Mucosa of rectum (tissue), 2 donors: Measurements from ENCODE around the gene DYNLT2.

Experiments used
- H3K27ac ChIP-seq, 2 donors: one replicate each; pipeline ENCODE4 v1.7.0; 2013; ENCODE audit warnings: inconsistent platforms in 2 of 2, low read depth in 2 of 2, low read length in 2 of 2
- H3K27me3 ChIP-seq, 2 donors: one replicate each; pipeline ENCODE4 v1.7.0; 2013; ENCODE audit warnings: low read length in 2 of 2; ENCODE audit not compliant: control insufficient read depth in 2 of 2, insufficient read depth in 2 of 2
- H3K36me3 ChIP-seq, 2 donors: one replicate each; pipeline ENCODE4 v1.7.0; 2013; ENCODE audit warnings: low read length in 2 of 2; ENCODE audit not compliant: control insufficient read depth in 2 of 2, insufficient read depth in 2 of 2
- H3K4me1 ChIP-seq, 2 donors: one replicate each; pipeline ENCODE4 v1.7.0; 2013; ENCODE audit warnings: low read length in 2 of 2, mild to moderate bottlenecking in 1 of 2; ENCODE audit not compliant: control insufficient read depth in 2 of 2, insufficient read depth in 2 of 2
- H3K4me3 ChIP-seq, 2 donors: one replicate each; pipeline ENCODE4 v1.7.0; 2013; ENCODE audit warnings: low read length in 2 of 2
- H3K9ac ChIP-seq, 2 donors: one replicate each; pipeline ENCODE4 v1.7.0; 2013; ENCODE audit warnings: low read length in 2 of 2, low read depth in 1 of 2, mild to moderate bottlenecking in 1 of 2
- H3K9me3 ChIP-seq, 2 donors: one replicate each; pipeline ENCODE4 v1.7.0; 2013; ENCODE audit warnings: low read length in 2 of 2; ENCODE audit not compliant: control insufficient read depth in 2 of 2
- donor health status: healthy.
- donor health status: Normal muscosa, but diverticular disease.

The DYNLT2 gene

DNA sequence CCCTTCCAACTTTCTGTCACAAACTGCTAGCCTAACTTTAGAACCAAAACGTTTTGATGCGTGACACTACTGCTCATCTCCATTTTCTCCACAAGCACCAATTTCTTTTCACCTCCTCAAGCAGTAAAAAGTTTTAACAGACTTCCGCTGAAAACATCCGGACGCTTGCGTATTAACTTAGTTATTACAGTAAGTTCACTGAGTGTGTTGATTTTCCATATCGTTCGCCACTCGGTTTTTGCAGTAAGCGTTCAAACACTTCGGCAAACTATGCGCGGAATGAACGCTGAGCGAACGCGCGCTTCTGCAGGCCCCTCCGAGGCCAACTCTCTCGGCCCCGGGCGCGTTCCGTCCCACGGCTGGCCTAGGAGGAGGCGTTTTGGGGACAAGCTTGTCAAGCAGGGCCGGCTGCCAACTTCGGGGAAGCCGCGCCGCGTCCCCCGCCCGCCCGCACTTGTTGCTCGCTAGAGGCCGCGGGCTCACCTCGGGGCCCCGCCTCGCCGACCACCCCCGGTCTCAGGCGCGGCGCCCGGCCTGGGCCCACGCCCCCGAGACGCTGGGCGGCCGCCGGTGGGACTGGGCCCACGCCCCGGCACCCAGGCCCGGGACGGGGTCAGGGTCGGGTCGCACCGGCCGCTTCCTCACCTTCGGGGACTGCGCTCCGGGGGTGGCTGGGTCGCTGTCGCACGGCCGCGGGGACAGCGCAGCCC is 28.0 kb downstream of the DYNLT2 start:
- Histone ChIP-seq H3K9me3 (no peaks in the 10 kb centered on the region), H3K36me3 (peaks cover 0 to under 1% of the 10 kb centered on the region in 2 donors), H3K4me3 (peak overlapping the region; percentile 81 to 93), H3K9ac (peak overlapping the region; percentile 80 to 88), H3K4me1 (peaks cover 12 to 15% of the 10 kb centered on the region in 2 donors), H3K27me3 (no peaks in the 10 kb centered on the region), H3K27ac (peak overlapping the region; percentile 83 to 88)

DNA sequence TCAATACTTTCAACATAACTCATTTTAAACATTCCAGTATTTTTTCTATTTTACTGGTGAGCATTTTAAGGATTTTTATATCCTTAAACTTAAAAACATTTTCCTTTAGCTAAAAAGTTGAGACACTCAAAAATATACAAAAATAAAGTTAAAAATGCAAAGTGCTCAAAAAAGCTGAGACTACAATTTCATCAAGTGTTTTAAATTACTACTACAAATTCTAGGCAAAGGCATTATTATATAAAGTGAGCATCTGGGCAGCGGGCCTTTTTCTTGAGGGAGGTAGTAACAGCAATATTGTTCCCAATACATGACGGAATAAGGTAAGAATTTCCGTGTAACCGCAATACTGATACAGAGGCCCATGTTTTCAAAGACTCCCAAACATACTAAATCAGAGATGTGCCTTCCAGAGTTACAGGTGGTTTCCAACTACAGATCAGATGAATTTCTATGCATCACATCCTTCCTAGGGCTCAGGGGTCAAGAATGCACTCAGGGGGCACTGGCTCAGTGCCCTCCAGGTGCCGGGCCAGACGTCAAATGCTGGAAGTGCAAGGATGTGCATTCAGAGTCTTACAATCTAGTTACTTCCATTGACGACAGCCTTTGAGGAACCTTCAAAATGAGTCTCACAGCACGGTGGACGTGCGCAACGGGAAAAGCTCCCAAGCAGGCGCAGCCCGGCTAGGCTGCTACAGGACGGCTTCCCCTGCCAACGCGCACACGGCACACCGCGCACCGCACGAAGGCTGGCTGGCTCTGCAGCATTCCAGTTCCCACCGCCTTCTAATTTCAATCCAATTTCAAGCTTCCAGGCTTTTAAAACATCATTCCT is 28.8 kb downstream of the DYNLT2 start:
- H3K27me3 ChIP-seq, result no peaks in the 10 kb centered on the region
- peak overlapping the region; percentile 81 to 93 for H3K4me3 ChIP-seq
- H3K4me1 ChIP-seq, result peaks cover 12 to 15% of the 10 kb centered on the region in 2 donors
- H3K9ac ChIP-seq, result peak overlapping the region; percentile 80 to 88
- no peaks in the 10 kb centered on the region for H3K9me3 ChIP-seq
- H3K27ac ChIP-seq, result peak overlapping the region; percentile 83 to 88
- H3K36me3 ChIP-seq, result peaks cover 0 to 4% of the 10 kb centered on the region in 2 donors

DNA sequence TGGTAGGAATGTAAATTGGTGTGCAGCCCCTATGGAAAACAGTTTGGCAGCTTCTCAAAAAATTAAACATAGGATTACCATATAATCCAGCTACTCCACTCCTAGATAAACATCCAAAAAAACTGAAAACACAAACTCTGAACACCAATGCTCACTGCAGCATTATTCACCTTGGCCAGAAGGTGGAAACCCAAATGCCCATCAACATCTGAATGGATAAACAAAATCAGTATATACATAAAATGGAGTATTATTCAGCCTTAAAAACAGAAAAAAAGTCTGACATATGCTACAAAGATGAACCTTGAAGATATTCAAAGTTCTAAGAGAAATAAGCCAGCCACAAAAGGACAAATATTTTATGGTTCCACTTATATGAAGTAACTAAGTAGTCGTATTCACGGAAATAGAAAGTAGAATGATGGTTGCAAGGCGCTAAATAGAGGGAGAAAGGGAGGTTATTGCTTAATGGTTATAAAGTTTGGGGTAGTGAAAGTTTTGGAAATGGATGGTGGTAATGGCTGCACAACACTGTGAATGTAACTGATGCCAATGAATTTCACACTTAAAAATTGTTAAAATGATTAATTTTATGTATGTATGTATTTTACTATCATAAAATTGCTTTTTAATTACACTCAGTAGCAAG is 31.0 kb downstream of the DYNLT2 start:
- no peak overlapping the region for H3K9ac ChIP-seq
- H3K4me1 ChIP-seq, result peaks cover 12 to 15% of the 10 kb centered on the region in 2 donors
- no peak overlapping the region for H3K27ac ChIP-seq
- no peaks in the 10 kb centered on the region for H3K27me3 ChIP-seq
- no peaks in the 10 kb centered on the region for H3K9me3 ChIP-seq
- peaks cover 3 to 11% of the 10 kb centered on the region in 2 donors for H3K36me3 ChIP-seq
- H3K4me3 ChIP-seq, result no peak overlapping the region

DNA sequence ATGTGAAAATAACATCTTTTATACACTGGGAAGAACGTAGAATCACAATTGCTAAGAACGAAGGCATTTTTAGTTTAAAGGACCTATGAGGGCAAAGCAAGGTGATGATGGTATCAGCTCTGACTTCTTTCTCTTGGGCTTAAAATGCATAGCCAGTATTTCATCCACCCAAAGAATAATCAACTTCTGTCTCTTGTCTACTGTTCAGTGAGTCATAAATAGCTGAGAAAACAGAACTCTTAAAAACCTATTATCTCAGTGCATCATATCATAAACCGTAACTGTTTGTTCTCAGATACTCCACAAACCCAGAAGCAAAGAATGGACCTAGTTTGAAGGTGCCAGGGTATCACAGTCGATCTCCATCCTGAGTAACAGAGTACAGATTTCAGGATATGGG is 32.3 kb downstream of the DYNLT2 start:
- Histone ChIP-seq H3K9ac (no peak overlapping the region), H3K9me3 (no peaks in the 10 kb centered on the region), H3K4me3 (no peak overlapping the region), H3K36me3 (peaks cover 6 to 21% of the 10 kb centered on the region in 2 donors), H3K4me1 (peaks cover 9 to 12% of the 10 kb centered on the region in 2 donors), H3K27me3 (no peaks in the 10 kb centered on the region), H3K27ac (no peak overlapping the region)

- H3K9ac ChIP-seq, result no peak overlapping the region
- no peak overlapping the region for H3K27ac ChIP-seq
- H3K4me1 ChIP-seq, result no peaks in the 10 kb centered on the region
- H3K4me3 ChIP-seq, result no peak overlapping the region
- peaks cover 26 to 40% of the 10 kb centered on the region in 2 donors for H3K36me3 ChIP-seq
- H3K27me3 ChIP-seq, result no peaks in the 10 kb centered on the region
- no peaks in the 10 kb centered on the region for H3K9me3 ChIP-seq
These were observed 36.8 kb downstream of the DYNLT2 start for GRCh38 chr6:169714595-169714994.

DNA sequence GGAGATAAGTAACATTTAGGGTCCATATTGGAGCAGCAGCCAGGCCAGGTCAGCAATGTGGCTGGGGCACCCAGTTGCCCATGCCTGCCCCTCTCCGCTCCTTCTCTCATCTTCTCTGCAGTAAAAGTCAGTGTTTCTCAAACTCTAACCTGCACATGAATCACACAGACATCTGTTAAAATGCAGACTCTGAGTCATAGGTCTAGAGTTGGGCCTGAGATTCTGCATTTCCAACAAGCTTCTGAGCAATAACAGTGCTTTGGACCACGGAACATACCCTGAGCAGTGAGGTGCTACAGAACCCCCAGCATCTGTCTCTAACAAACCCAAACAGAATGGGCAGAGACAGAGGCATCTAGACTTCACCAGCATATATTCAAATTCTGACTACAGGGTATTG is 37.2 kb downstream of the DYNLT2 start:
- H3K4me1 ChIP-seq, result no peaks in the 10 kb centered on the region
- no peak overlapping the region for H3K27ac ChIP-seq
- H3K4me3 ChIP-seq, result no peak overlapping the region
- H3K36me3 ChIP-seq, result peaks cover 26 to 40% of the 10 kb centered on the region in 2 donors
- H3K9me3 ChIP-seq, result no peaks in the 10 kb centered on the region
- no peak overlapping the region for H3K9ac ChIP-seq
- H3K27me3 ChIP-seq, result no peaks in the 10 kb centered on the region

- Histone ChIP-seq H3K27me3 (no peaks in the 10 kb centered on the region), H3K27ac (no peak overlapping the region), H3K36me3 (peaks cover 28 to 31% of the 10 kb centered on the region in 2 donors), H3K4me1 (no peaks in the 10 kb centered on the region), H3K9me3 (no peaks in the 10 kb centered on the region), H3K4me3 (no peak overlapping the region), H3K9ac (no peak overlapping the region)
These were observed 41.4 kb downstream of the DYNLT2 start for GRCh38 chr6:169710009-169710408.

DNA sequence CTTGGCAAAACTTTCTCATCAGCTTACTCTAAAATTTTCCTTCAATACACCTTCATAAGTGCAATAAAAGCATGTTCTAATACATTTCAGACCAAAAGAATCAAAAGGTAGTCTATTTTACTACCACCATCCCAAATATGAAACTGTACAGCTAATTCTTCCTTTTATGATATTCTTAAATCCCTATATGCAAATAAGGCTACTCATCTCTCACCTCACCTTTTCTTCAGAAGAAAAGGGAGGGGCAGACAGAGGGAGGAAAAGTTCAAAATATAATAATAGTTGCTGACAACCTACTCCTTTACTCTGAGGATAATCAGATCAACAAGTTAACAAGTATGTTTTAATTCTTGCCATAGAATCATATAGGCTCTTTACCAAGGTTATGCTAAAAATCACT is 42.1 kb downstream of the DYNLT2 start:
- Histone ChIP-seq H3K9me3 (no peaks in the 10 kb centered on the region), H3K4me1 (peaks cover 0 to under 1% of the 10 kb centered on the region in 2 donors), H3K4me3 (no peak overlapping the region), H3K9ac (no peak overlapping the region), H3K27me3 (no peaks in the 10 kb centered on the region), H3K27ac (no peak overlapping the region), H3K36me3 (peaks cover 24 to 26% of the 10 kb centered on the region in 2 donors)

DNA sequence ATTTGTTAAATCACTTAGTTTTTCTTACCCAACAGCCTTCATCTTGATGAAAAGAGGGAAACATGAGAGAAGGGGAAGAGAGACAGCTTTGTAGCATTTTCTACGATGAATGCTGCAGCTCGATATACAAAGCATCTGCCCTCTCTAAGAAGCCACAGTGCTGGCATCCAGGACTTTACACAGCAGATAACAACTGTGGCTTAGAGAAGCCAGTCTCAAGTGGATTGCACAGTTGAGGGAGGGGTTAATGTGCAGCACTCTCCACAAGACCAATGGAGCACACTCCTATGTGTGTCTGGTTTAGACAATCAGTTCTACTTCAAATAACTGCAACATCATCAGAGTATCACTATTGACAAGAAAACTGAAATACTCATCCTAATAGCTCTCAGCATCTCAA is 43.6 kb downstream of the DYNLT2 start:
- Histone ChIP-seq H3K4me3 (no peak overlapping the region), H3K4me1 (peaks cover 11 to 13% of the 10 kb centered on the region in 2 donors), H3K9ac (no peak overlapping the region), H3K27ac (no peak overlapping the region), H3K36me3 (peaks cover 20 to 28% of the 10 kb centered on the region in 2 donors), H3K27me3 (no peaks in the 10 kb centered on the region), H3K9me3 (no peaks in the 10 kb centered on the region)

DNA sequence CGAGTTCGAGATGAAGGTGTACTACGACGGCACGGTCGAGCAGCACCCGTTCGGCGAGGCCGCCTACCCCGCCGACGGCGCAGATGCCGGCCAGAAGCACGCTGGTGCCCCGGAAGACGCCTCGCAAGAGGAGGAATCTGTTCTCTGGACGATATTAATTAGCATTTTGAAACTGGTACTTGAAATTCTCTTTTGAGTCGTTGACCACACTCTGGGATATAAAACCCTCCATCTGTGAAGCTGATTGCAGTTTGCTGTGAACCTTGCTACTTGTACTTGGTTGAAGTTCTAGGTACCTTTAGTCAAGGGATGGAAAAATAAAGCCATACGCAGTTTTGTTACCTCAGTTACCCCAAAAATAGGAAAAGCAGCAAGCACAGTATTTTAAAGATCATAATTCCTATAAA is 48.5 kb downstream of the DYNLT2 start:
- peak overlapping the region; percentile 86 to 93 for H3K4me3 ChIP-seq
- H3K27ac ChIP-seq, result peak overlapping the region; percentile 96 to 97
- H3K36me3 ChIP-seq, result peaks cover 0 to 9% of the 10 kb centered on the region in 2 donors
- peak overlapping the region; percentile 88 to 95 for H3K9ac ChIP-seq
- no peaks in the 10 kb centered on the region for H3K9me3 ChIP-seq
- no peaks in the 10 kb centered on the region for H3K27me3 ChIP-seq
- peaks cover 25 to 27% of the 10 kb centered on the region in 2 donors for H3K4me1 ChIP-seq
